HepG2 (cell line): ENCODE data around the gene RMRP. TPM values are rescaled to one million over a fixed set of nuclear protein-coding genes. Genes with fewer than 3 reads are reported as not detected.

Experiments
- DMTF1 ChIP-seq: sonication (generic); formaldehyde crosslinking; IDR thresholded peaks from 2 replicates; pipeline ENCODE4 v1.4.0; 2020; ENCODE audit warnings: mild to moderate bottlenecking, missing genetic modification reagents
- DPF2 ChIP-seq: sonication (generic); formaldehyde crosslinking; IDR thresholded peaks from 2 replicates; pipeline ENCODE4 v1.4.0; 2020; ENCODE audit warnings: mild to moderate bottlenecking, low read depth, missing genetic modification reagents, borderline replicate concordance
- EED ChIP-seq: sonication (generic); formaldehyde crosslinking; IDR thresholded peaks from 2 replicates; pipeline ENCODE4 v1.5.0; 2020; ENCODE audit warnings: mild to moderate bottlenecking, missing genetic modification reagents
- HDAC2 ChIP-seq: sonication (generic); formaldehyde crosslinking; IDR thresholded peaks from 2 replicates; pipeline ENCODE4 v1.4.0; 2020; ENCODE audit warnings: missing genetic modification reagents
- HMGXB3 ChIP-seq: sonication (generic); formaldehyde crosslinking; IDR thresholded peaks from 2 replicates; pipeline ENCODE4 v1.4.0; 2020; ENCODE audit warnings: missing genetic modification reagents, borderline replicate concordance
- LCORL ChIP-seq, 2 experiments: fragments of 450-650 bp in 1 of 2; sonication (generic) in 1 of 2; formaldehyde crosslinking in 1 of 2; IDR thresholded peaks; 2 replicates each; pipeline versions ENCODE4 v1.5.0 to v1.6.1; 2017 to 2020; ENCODE audit warnings: antibody characterized with exemption in 1 of 2, missing genetic modification reagents in 1 of 2
- MEIS1 ChIP-seq: sonication (generic); formaldehyde crosslinking; IDR thresholded peaks from 2 replicates; pipeline ENCODE4 v1.9.0; 2021; ENCODE audit warnings: mild to moderate bottlenecking, missing genetic modification reagents, moderate library complexity, borderline replicate concordance
- NBN ChIP-seq: fragments of 450-650 bp; conservative IDR thresholded peaks from 2 replicates; pipeline ENCODE4 v1.6.1; 2017
- NR2F6 ChIP-seq, 2 experiments: IDR thresholded peaks; 2 replicates each; pipeline ENCODE4 v1.6.1; 2016; ENCODE audit warnings: antibody characterized with exemption in 1 of 2, mild to moderate bottlenecking in 1 of 2
- SRF ChIP-seq: IDR thresholded peaks from 2 replicates; pipeline ENCODE4 v1.6.1; 2011; ENCODE audit warnings: mild to moderate bottlenecking, low read depth, low read length, moderate library complexity
- USF2 ChIP-seq, 2 experiments: sonication (generic) in 1 of 2; formaldehyde crosslinking in 1 of 2; IDR thresholded peaks; 2 replicates each; pipeline versions ENCODE4 v1.5.1 to v1.6.1; 2011 to 2020; ENCODE audit warnings: borderline replicate concordance in 1 of 2, low read depth in 1 of 2, low read length in 1 of 2, mild to moderate bottlenecking in 1 of 2, missing genetic modification reagents in 1 of 2, moderate library complexity in 1 of 2
- ZNF256 ChIP-seq: sonication (generic); formaldehyde crosslinking; conservative IDR thresholded peaks from 2 replicates; pipeline ENCODE4 v1.4.0; 2020; ENCODE audit warnings: missing genetic modification reagents
- ZNF280B ChIP-seq: sonication (generic); formaldehyde crosslinking; IDR thresholded peaks from 2 replicates; pipeline ENCODE4 v1.5.0; 2020; ENCODE audit warnings: missing genetic modification reagents, mild to moderate bottlenecking, borderline replicate concordance
- ZNF329 ChIP-seq: sonication (generic); formaldehyde crosslinking; IDR thresholded peaks from 2 replicates; pipeline ENCODE4 v1.9.0; 2021; ENCODE audit warnings: low read depth, mild to moderate bottlenecking, missing genetic modification reagents
- ZNF460 ChIP-seq: sonication (generic); formaldehyde crosslinking; IDR thresholded peaks from 2 replicates; pipeline ENCODE4 v1.5.1; 2020; ENCODE audit warnings: missing genetic modification reagents, mild to moderate bottlenecking, borderline replicate concordance
- ZNF597 ChIP-seq: sonication (generic); formaldehyde crosslinking; IDR thresholded peaks from 2 replicates; pipeline ENCODE4 v1.5.0; 2020; ENCODE audit warnings: missing genetic modification reagents
- polyA plus RNA-seq, 8 experiments: library from polyadenylated mRNA; depleted of rRNA in 3 of 8; stranded (reverse) in 7 of 8; unstranded in 1 of 8; fragments of >200 nt; fragmentation: Illumina TruSeq in 4 of 8; extraction: Trizol in 4 of 8; gene quantifications; 2 replicates each; pipeline versions ENCODE4 v1.2.1 to v1.2.3, GENCODE V29; 2011 to 2016; ENCODE audit warnings: low read depth in 4 of 8, missing spikeins in 1 of 8, mixed read lengths in 1 of 8; ENCODE audit not compliant: insufficient read depth in 1 of 8
- total RNA-seq, 5 experiments: library from RNA; depleted of rRNA; stranded (reverse); fragments of >200 nt; fragmentation: Illumina TruSeq; extraction: Trizol; gene quantifications; 2 replicates each; pipeline ENCODE4 v1.2.3, GENCODE V29; 2016; ENCODE audit warnings: low read depth in 1 of 5

The RMRP gene
- total and polyA plus RNA-seq, 2 of the 13 experiments (the other 11 are each of a cell fraction or from before 2014, with no cell fraction given), result 51.4 to 4,025 TPM

GRCh38 chr9:35657546-35658136 is at the start of gene RMRP (continued):
- TF ChIP-seq HMGXB3 (CRISPR knock-in tag) (peak; percentile 22; the same call in 1 of the 2 replicates), DMTF1 (no peak), SRF (no peak), HDAC2 (CRISPR knock-in tag) (peak; percentile 97), EED (CRISPR knock-in tag) (peak; percentile 96), ZNF597 (CRISPR knock-in tag) (peak; percentile 82; the same call in 1 of the 2 replicates), LCORL (IDR thresholded peaks at IDR 0.05) (no peak), LCORL (CRISPR knock-in tag; IDR thresholded peaks at IDR 0.05) (peak; percentile 91), ZNF256 (CRISPR knock-in tag) (peak; percentile 98; the same call in 1 of the 2 replicates), ZNF280B (CRISPR knock-in tag) (peak; percentile 64), DPF2 (CRISPR knock-in tag) (peak; percentile 64; the same call in 1 of the 2 replicates), USF2 (IDR thresholded peaks at IDR 0.05; ENCODE audit: low read depth, low read length) (peak; percentile 42; the same call in 1 of the 2 replicates), USF2 (CRISPR knock-in tag; IDR thresholded peaks at IDR 0.05; ENCODE audit: borderline replicate concordance) (peak; percentile 67; the same call in 1 of the 2 replicates), ZNF329 (peak; percentile 28; the same call in 1 of the 2 replicates), NR2F6 (IDR thresholded peaks at IDR 0.05) (peak; percentile 36; the same call in 1 of the 2 replicates), NR2F6 (CRISPR knock-in tag; IDR thresholded peaks at IDR 0.05) (peak; percentile 76), NBN (no peak), ZNF460 (CRISPR knock-in tag) (no peak; the same call in 1 of the 2 replicates), MEIS1 (CRISPR knock-in tag) (peak; percentile 91)
